Measurements from ENCODE around the gene MICA.

MICA gene

DNA sequence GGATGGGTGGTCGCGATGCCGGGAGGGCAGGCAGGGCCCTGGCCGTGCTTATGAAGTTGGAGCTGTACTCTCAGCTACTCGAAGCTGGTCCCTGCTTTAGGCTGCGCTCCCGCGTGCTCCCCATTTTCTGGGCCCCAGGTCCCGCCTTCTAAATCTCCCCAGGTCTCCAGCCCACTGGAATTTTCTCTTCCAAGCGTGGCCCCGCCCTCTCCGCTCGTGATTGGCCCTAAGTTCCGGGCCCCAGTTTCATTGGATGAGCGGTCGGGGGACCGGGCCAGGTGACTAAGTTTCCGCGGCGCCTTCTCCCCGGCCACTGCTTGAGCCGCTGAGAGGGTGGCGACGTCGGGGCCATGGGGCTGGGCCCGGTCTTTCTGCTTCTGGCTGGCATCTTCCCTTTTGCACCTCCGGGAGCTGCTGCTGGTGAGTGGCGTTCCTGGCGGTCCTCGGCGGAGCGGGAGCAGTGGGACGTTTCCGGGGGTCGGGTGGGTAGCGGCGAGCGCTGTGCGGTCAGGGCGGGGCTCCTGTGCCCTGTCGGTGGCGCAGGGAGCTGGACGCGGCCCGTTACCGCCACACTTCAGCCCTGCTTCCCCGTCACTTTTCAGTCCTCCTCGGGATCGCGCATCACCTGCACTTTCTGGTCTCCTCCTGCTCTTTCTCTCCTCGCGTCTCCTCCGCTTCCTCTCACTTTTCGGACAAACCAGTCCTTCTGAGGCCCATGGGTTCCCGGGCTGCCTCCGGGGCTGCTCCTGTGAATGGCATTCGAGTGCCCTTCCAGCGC, at the start of gene MICA:
Gene MICA, plus strand, starts transcription at position 313 of the 778 bp plus-strand sequence. Its CDS starts 38 bp downstream, at position 351.
- DNase-seq (ENCODE audit: extremely low spot score) = peak; percentile 92
- CTCF ChIA-PET = interaction anchor here (1.2 to 2.8 kb wide), 3 partner anchors 20 to 58 kb away, joined by 3 to 15 read pairs (median 4); no protein-coding TSS in a partner anchor
- POLR2A ChIA-PET = interaction anchor here (0.5 to 1.0 kb wide), 2 partner anchors 67 to 328 kb away, joined by 3 to 4 read pairs; no protein-coding TSS in a partner anchor
- TF ChIP-seq, protein P1, sequence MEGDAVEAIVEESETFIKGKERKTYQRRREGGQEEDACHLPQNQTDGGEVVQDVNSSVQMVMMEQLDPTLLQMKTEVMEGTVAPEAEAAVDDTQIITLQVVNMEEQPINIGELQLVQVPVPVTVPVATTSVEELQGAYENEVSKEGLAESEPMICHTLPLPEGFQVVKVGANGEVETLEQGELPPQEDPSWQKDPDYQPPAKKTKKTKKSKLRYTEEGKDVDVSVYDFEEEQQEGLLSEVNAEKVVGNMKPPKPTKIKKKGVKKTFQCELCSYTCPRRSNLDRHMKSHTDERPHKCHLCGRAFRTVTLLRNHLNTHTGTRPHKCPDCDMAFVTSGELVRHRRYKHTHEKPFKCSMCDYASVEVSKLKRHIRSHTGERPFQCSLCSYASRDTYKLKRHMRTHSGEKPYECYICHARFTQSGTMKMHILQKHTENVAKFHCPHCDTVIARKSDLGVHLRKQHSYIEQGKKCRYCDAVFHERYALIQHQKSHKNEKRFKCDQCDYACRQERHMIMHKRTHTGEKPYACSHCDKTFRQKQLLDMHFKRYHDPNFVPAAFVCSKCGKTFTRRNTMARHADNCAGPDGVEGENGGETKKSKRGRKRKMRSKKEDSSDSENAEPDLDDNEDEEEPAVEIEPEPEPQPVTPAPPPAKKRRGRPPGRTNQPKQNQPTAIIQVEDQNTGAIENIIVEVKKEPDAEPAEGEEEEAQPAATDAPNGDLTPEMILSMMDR (IDR thresholded peaks at IDR 0.05; ENCODE audit: control extremely low read depth, extremely low read depth, low read depth, missing control alignments) = no peak

GRCh38 chr6:31354158-31354863, 49.1 kb upstream of the MICA start:
- DNase-seq (ENCODE audit: extremely low spot score) = no peak
- ChIA-PET CTCF (interaction anchor here (1.8 kb wide), 1 partner anchor 12 kb away, joined by 12 read pairs; no protein-coding TSS in a partner anchor), POLR2A (interaction anchor here (0.7 to 1.2 kb wide), 3 partner anchors 46 to 151 kb away, joined by 3 to 8 read pairs (median 6); no protein-coding TSS in a partner anchor)
- TF ChIP-seq, protein P1 (IDR thresholded peaks at IDR 0.05; ENCODE audit: control extremely low read depth, extremely low read depth, low read depth, missing control alignments) = no peak

GRCh38 chr6:31354864-31355582, 48.4 kb upstream of the MICA start:
- ChIA-PET CTCF (no interaction called here), POLR2A (interaction anchor here (0.6 to 1.2 kb wide), 4 partner anchors 47 to 154 kb away, joined by 3 to 8 read pairs (median 4); no protein-coding TSS in a partner anchor)
- TF ChIP-seq, protein P1 (IDR thresholded peaks at IDR 0.05; ENCODE audit: control extremely low read depth, extremely low read depth, low read depth, missing control alignments) = no peak
- DNase-seq (ENCODE audit: extremely low spot score) = no peak

DNA sequence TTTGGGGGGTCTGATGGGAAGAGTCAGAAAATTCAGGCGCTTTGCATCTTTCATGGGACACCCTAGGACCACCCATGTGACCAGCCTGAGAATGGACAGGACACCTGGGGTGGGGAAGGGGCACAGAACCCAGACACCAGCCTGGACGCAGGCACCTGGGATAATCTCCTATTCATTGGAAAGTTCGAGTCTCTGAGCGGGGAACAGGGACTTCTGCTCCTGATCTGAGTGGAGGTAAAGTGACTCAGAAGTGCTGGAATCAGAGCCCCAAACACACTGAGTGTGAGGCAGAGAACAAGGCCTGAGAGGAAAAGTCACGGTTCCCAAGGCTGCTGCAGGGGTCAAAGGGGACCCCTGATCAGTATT, 47.8 kb upstream of the MICA start:
- ChIA-PET POLR2A (interaction anchor here (0.6 to 1.2 kb wide), 3 partner anchors 86 to 155 kb away, joined by 3 to 8 read pairs (median 6); no protein-coding TSS in a partner anchor), CTCF (no interaction called here)
- TF ChIP-seq, protein P1 (IDR thresholded peaks at IDR 0.05; ENCODE audit: control extremely low read depth, extremely low read depth, low read depth, missing control alignments) = no peak
- no peak for DNase-seq (ENCODE audit: extremely low spot score)

DNA sequence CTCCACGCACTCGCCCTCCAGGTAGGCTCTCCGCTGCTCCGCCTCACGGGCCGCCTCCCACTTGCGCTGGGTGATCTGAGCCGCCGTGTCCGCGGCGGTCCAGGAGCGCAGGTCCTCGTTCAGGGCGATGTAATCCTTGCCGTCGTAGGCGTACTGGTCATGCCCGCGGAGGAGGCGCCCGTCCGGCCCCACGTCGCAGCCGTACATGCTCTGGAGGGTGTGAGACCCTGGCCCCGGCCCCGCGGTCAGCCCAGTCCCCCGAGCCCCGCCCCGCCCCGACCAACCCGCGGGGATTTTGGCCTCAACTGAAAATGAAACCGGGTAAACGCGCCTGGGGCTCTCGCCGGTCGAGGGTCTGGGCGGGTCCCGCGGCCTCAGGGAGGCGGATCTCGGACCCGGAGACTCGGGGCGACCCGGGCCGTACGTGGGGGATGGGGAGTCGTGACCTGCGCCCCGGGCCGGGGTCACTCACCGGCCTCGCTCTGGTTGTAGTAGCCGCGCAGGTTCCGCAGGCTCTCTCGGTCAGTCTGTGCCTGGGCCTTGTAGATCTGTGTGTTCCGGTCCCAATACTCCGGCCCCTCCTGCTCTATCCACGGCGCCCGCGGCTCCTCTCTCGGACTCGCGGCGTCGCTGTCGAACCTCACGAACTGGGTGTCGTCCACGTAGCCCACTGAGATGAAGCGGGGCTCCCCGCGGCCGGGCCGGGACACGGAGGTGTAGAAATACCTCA, 47.0 kb upstream of the MICA start:
- peak; percentile 49 for DNase-seq (ENCODE audit: extremely low spot score)
- POLR2A ChIA-PET = no interaction called here
- TF ChIP-seq, protein P1 (IDR thresholded peaks at IDR 0.05; ENCODE audit: control extremely low read depth, extremely low read depth, low read depth, missing control alignments) = no peak
- CTCF ChIA-PET = no interaction called here
